HCT116 (cell line): Measurements from ENCODE around the gene ATP5F1A. TPM values are rescaled to one million over a fixed set of nuclear protein-coding genes. Genes with fewer than 3 reads are reported as not detected.

Experiments
- ATAC-seq: fragments of 200-7000 bp; cut with Tn5 transposase; 2 replicates; pipeline ENCODE4 v1.9.1; 2020; ENCODE audit warnings: mild to moderate bottlenecking, moderate library complexity
- BruUV-seq: library from RNA; stranded (reverse); fragments of 400-500 nt; replicated peaks from 2 replicates; lab custom pipeline; 2021; lab: Mats Ljungman, UMichigan
- CTCF ChIA-PET: fragments of 300-600 bp; sonication (Branson Sonifier 250); formaldehyde crosslinking; loops from one replicate; lab custom pipeline; 2021; ENCODE audit warnings: antibody characterized with exemption; lab: Charles Lee
- POLR2A ChIA-PET: fragments of 300-600, 350-600 bp; sonication (Branson Sonifier 250); formaldehyde crosslinking; loops from one replicate; lab custom pipeline; 2021; ENCODE audit warnings: antibody characterized with exemption; lab: Charles Lee
- RAD21 ChIA-PET, 2 experiments: fragments of 300-600 bp; sonication (Branson Sonifier 250); formaldehyde crosslinking; loops; one replicate each; lab custom pipeline; 2023; ENCODE audit warnings: low total read pairs in 2 of 2; ENCODE audit not compliant: uncharacterized antibody in 2 of 2, unreplicated experiment in 2 of 2, low non-redundant PET in 1 of 2; lab: Charles Lee
- DNase-seq: peaks from one replicate; pipeline ENCODE4 v3.0.0-alpha.2; 2010; ENCODE audit warnings: low read depth, low spot score
- H2AFZ ChIP-seq: fragments of 200-600 bp; shearing (Covaris generic), sonication (generic); 2 replicates; pipeline ENCODE4 v1.6.1; 2017; ENCODE audit warnings: low read depth, mixed run types, mixed read lengths, antibody characterized with exemption, low read length; ENCODE audit not compliant: poor library complexity, severe bottlenecking
- H3K27ac ChIP-seq: 2 replicates; pipeline ENCODE4 v1.5.1; 2012; ENCODE audit warnings: low read depth, low read length
- H3K27me3 ChIP-seq: fragments of 200-600 bp; sonication (generic); 2 replicates; pipeline ENCODE4 v1.6.1; 2016; ENCODE audit warnings: mixed run types, low read length, mixed read lengths; ENCODE audit not compliant: insufficient read depth
- H3K36me3 ChIP-seq, 2 experiments: fragments of 200-500 bp in 1 of 2; fragments of 200-600 bp in 1 of 2; sonication (Bioruptor generic) in 1 of 2; sonication (generic) in 1 of 2; 2 replicates each; pipeline versions ENCODE4 v1.5.1 to v1.6.1; 2014 to 2016; ENCODE audit warnings: low read length in 2 of 2, inconsistent platforms in 1 of 2, mixed read lengths in 1 of 2, mixed run types in 1 of 2; ENCODE audit not compliant: insufficient read depth in 2 of 2, control insufficient read depth in 1 of 2
- H3K4me1 ChIP-seq, 2 experiments: fragments of 200-600 bp in 1 of 2; sonication (generic) in 1 of 2; 2 replicates each; pipeline versions ENCODE4 v1.5.1 to v1.6.1; 2012 to 2017; ENCODE audit warnings: low read length in 2 of 2, inconsistent platforms in 1 of 2, mild to moderate bottlenecking in 1 of 2, mixed read lengths in 1 of 2, mixed run types in 1 of 2, moderate library complexity in 1 of 2; ENCODE audit not compliant: insufficient read depth in 2 of 2, control insufficient read depth in 1 of 2
- H3K4me2 ChIP-seq: fragments of 200-600 bp; sonication (generic); 2 replicates; pipeline ENCODE4 v1.6.1; 2017; ENCODE audit warnings: mixed run types, low read length, mixed read lengths
- H3K4me3 ChIP-seq, 2 experiments: fragments of 200-600 bp in 1 of 2; sonication (generic) in 1 of 2; replicated peaks in 1 of 2; 2 replicates each; pipeline ENCODE4 v1.5.1; 2011 to 2016; ENCODE audit warnings: low read length in 2 of 2, control low read depth in 1 of 2, low read depth in 1 of 2, mild to moderate bottlenecking in 1 of 2, mixed read lengths in 1 of 2, mixed run types in 1 of 2
- H3K79me2 ChIP-seq: fragments of 200-600 bp; sonication (generic); 2 replicates; pipeline ENCODE4 v1.6.1; 2017; ENCODE audit warnings: mild to moderate bottlenecking, mixed run types, low read length, moderate library complexity, mixed read lengths; ENCODE audit not compliant: insufficient read depth
- H3K9ac ChIP-seq: fragments of 200-600 bp; sonication (generic); 2 replicates; pipeline ENCODE4 v1.6.1; 2016; ENCODE audit warnings: low read length, mixed read lengths
- H3K9me2 ChIP-seq: fragments of 200-600 bp; sonication (generic), shearing (Covaris generic); 2 replicates; pipeline ENCODE4 v1.6.1; 2017; ENCODE audit warnings: mixed run types, mild to moderate bottlenecking, moderate library complexity; ENCODE audit not compliant: insufficient read depth
- H3K9me3 ChIP-seq, 2 experiments: fragments of 200-500 bp in 1 of 2; fragments of 200-600 bp in 1 of 2; sonication (Bioruptor generic) in 1 of 2; sonication (generic) in 1 of 2; 2 replicates each; pipeline ENCODE4 v1.6.1; 2014 to 2017; ENCODE audit warnings: low read length in 2 of 2, mixed read lengths in 2 of 2, inconsistent platforms in 1 of 2, low read depth in 1 of 2, mild to moderate bottlenecking in 1 of 2, mixed run types in 1 of 2, moderate library complexity in 1 of 2; ENCODE audit not compliant: control insufficient read depth in 1 of 2, insufficient read depth in 1 of 2
- H4K20me1 ChIP-seq: fragments of 200-600 bp; sonication (generic), shearing (Covaris generic); 2 replicates; pipeline ENCODE4 v1.6.1; 2017; ENCODE audit warnings: mixed run types, mild to moderate bottlenecking, moderate library complexity; ENCODE audit not compliant: insufficient read depth
- FOSL1 ChIP-seq: IDR thresholded peaks from 2 replicates; pipeline ENCODE4 v1.6.1; 2012; ENCODE audit warnings: low read depth
- POLR2A ChIP-seq: IDR thresholded peaks from 2 replicates; pipeline ENCODE4 v1.7.0; 2011; ENCODE audit warnings: borderline replicate concordance; ENCODE audit not compliant: insufficient read depth, insufficient read length; ENCODE audit errors: extremely low read depth
- SIN3A ChIP-seq: IDR thresholded peaks from 2 replicates; pipeline ENCODE4 v1.6.1; 2012; ENCODE audit warnings: low read depth
- SRF ChIP-seq: IDR thresholded peaks from 2 replicates; pipeline ENCODE4 v1.6.1; 2012; ENCODE audit warnings: low read depth
- YY1 ChIP-seq: IDR thresholded peaks from 2 replicates; pipeline ENCODE4 v1.6.1; 2011; ENCODE audit warnings: low read length, low read depth, moderate library complexity, mild to moderate bottlenecking; ENCODE audit not compliant: insufficient replicate concordance; ENCODE audit errors: extremely low read depth
- ZNF274 ChIP-seq: fragments of 200-500 bp; sonication (Bioruptor generic); IDR thresholded peaks from 2 replicates; pipeline ENCODE4 v1.6.1; 2014; ENCODE audit warnings: mild to moderate bottlenecking, low read depth, low read length, inconsistent platforms
- intact Hi-C: fragments of 100-400 bp; cut with micrococcal nuclease; formaldehyde crosslinking; loops from 2 replicates; pipeline ENCODE4 v1.10.0; 2022
- total RNA-seq: library from RNA; stranded (reverse); gene quantifications from one replicate; pipeline ENCODE4 v1.2.1, GENCODE V29; 2021; ENCODE audit not compliant: unreplicated experiment
- TF ChIP-seq, protein P1 (sequence below): IDR thresholded peaks from 2 replicates; pipeline ENCODE4 v1.6.1; 2011; ENCODE audit warnings: mild to moderate bottlenecking, low read length, moderate library complexity; ENCODE audit not compliant: insufficient replicate concordance; ENCODE audit errors: extremely low read depth

The ATP5F1A gene
- total RNA-seq, 1 experiment from 2014 or later: 563 TPM

DNA sequence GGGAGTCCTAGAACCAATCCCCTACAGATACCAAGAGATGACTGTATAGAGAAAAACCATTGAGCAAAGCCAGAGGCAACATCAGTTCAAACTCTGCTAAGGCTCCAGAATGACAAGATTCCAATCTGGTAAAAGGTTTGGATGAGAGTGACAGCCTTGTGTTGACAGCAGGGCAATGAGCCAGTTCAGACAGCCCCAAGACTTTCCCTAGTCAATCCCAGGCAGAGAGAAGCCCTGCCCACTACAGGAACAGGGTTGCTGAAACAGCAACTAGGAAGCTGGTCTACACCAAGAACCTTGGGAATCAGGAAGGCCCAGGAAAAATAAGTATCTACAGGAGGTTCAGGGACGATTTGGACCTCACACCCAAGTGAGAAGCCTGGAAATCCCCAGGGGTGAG, 29.3 kb downstream of the ATP5F1A start:
- no peak overlapping the region for H3K27ac ChIP-seq
- no peaks in the 10 kb centered on the region for H4K20me1 ChIP-seq

DNA sequence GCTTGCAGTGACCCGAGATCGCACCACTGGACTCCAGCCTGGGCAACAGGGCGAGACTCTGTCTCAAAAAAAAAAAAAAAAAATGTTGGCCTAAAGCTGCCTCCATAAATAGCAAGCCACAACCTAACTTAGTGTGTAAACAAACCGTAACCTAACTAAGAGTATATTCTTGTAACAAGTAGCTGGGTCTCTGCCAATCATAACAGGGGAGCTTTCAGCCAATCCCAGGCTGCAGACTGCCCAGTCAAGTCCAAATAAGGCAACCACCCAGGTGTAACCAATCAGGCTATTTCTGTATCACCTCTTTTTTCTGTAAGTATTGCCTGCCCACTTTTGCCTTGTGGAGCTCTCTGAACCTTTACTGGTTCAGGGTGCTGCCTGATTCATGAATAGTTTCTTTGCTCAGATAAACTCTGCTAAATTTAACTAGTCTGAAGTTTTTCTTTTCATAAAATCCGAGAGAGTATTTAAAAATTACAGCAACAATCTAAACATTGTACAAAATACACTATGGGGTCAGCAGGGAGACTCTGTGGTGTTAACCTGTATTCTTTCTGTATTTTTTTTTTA, 30.6 kb downstream of the ATP5F1A start:
- peak; percentile 43 for DNase-seq
- intact Hi-C loops: no loop called here
- ChIA-PET POLR2A (no interaction called here), CTCF (no interaction called here), RAD21 (no interaction called here)
- Histone ChIP-seq H3K4me3 (no peak overlapping the region), H3K4me1 (peaks cover 22 to 47% of the 10 kb centered on the region in 2 experiments), H2AFZ (no peak overlapping the region), H3K36me3 (no peaks in the 10 kb centered on the region), H3K9ac (no peak overlapping the region), H3K9me3 (no peaks in the 10 kb centered on the region), H4K20me1 (no peaks in the 10 kb centered on the region), H3K4me2 (no peak overlapping the region), H3K9me2 (no peaks in the 10 kb centered on the region), H3K27ac (no peak overlapping the region), H3K27me3 (no peaks in the 10 kb centered on the region), H3K79me2 (peaks cover 19% of the 10 kb centered on the region; the same call in 1 of the 2 replicates)
- peak; percentile 37 for ATAC-seq
- BruUV-seq: no TSS peak
- TF ChIP-seq ZNF274 (no peak), SRF (peak; percentile 80)

More for the DNA sequence above, 29.3 kb downstream of the ATP5F1A start:
- H3K9me2 ChIP-seq: no peaks in the 10 kb centered on the region
- no peak overlapping the region for H3K9ac ChIP-seq
- H2AFZ ChIP-seq: no peak overlapping the region
- intact Hi-C loops: no loop called here
- ATAC-seq: no peak
- H3K9me3 ChIP-seq: no peaks in the 10 kb centered on the region
- no peaks in the 10 kb centered on the region for H3K36me3 ChIP-seq
- no peak overlapping the region for H3K4me3 ChIP-seq
- POLR2A ChIA-PET: no interaction called here
- 0 out of 2 replicates have a peak overlapping the region, but pooled peaks have one; percentile 27 for H3K4me2 ChIP-seq
- no TSS peak for BruUV-seq
- DNase-seq: no peak
- H3K27me3 ChIP-seq: no peaks in the 10 kb centered on the region
- H3K4me1 ChIP-seq: peaks cover 25 to 54% of the 10 kb centered on the region in 2 experiments
- TF ChIP-seq POLR2A (no peak), SIN3A (no peak), YY1 (no peak), FOSL1 (no peak)
- TF ChIP-seq, protein P1, sequence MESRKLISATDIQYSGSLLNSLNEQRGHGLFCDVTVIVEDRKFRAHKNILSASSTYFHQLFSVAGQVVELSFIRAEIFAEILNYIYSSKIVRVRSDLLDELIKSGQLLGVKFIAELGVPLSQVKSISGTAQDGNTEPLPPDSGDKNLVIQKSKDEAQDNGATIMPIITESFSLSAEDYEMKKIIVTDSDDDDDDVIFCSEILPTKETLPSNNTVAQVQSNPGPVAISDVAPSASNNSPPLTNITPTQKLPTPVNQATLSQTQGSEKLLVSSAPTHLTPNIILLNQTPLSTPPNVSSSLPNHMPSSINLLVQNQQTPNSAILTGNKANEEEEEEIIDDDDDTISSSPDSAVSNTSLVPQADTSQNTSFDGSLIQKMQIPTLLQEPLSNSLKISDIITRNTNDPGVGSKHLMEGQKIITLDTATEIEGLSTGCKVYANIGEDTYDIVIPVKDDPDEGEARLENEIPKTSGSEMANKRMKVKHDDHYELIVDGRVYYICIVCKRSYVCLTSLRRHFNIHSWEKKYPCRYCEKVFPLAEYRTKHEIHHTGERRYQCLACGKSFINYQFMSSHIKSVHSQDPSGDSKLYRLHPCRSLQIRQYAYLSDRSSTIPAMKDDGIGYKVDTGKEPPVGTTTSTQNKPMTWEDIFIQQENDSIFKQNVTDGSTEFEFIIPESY: no peak
- RAD21 ChIA-PET: no interaction called here
- CTCF ChIA-PET: no interaction called here
- H3K79me2 ChIP-seq: peaks cover 19% of the 10 kb centered on the region; the same call in 1 of the 2 replicates
